Measurements from ENCODE around the gene TMEM167A.

The TMEM167A gene

GRCh38 chr5:83011985-83012384 lies 65.2 kb downstream of the TMEM167A start:
- Histone ChIP-seq H3K27ac (ENCODE audit: low read length) (no peak overlapping the region), H3K36me3 (ENCODE audit: control insufficient read depth in 2 of 2, insufficient read depth in 2 of 2, low read length in 2 of 2) (no peaks in the 10 kb centered on the region), H3K9me3 (ENCODE audit: control insufficient read depth in 2 of 2, low read length in 2 of 2) (no peaks in the 10 kb centered on the region), H3K4me3 (ENCODE audit: low read length in 2 of 2) (no peak overlapping the region), H3K9ac (ENCODE audit: low read length in 2 of 2) (no peak overlapping the region), H3K27me3 (ENCODE audit: control insufficient read depth in 1 of 2, insufficient read depth in 2 of 2, low read length in 2 of 2) (no peaks in the 10 kb centered on the region), H3K4me1 (ENCODE audit: control insufficient read depth, insufficient read depth, low read length) (no peaks in the 10 kb centered on the region)

- Histone ChIP-seq H3K36me3 (ENCODE audit: control insufficient read depth in 2 of 2, insufficient read depth in 2 of 2, low read length in 2 of 2) (no peaks in the 10 kb centered on the region), H3K4me1 (ENCODE audit: control insufficient read depth, insufficient read depth, low read length) (no peaks in the 10 kb centered on the region), H3K27ac (ENCODE audit: low read length) (no peak overlapping the region), H3K9ac (ENCODE audit: low read length in 2 of 2) (no peak overlapping the region), H3K4me3 (ENCODE audit: low read length in 2 of 2) (no peak overlapping the region), H3K27me3 (ENCODE audit: control insufficient read depth in 1 of 2, insufficient read depth in 2 of 2, low read length in 2 of 2) (no peaks in the 10 kb centered on the region), H3K9me3 (ENCODE audit: control insufficient read depth in 2 of 2, low read length in 2 of 2) (no peaks in the 10 kb centered on the region)
Measured at GRCh38 chr5:83009408-83009807, 67.8 kb downstream of the TMEM167A start.

- Histone ChIP-seq H3K4me3 (ENCODE audit: low read length in 2 of 2) (no peak overlapping the region), H3K27me3 (ENCODE audit: control insufficient read depth in 1 of 2, insufficient read depth in 2 of 2, low read length in 2 of 2) (no peaks in the 10 kb centered on the region), H3K4me1 (ENCODE audit: control insufficient read depth, insufficient read depth, low read length) (no peaks in the 10 kb centered on the region), H3K9ac (ENCODE audit: low read length in 2 of 2) (no peak overlapping the region), H3K27ac (ENCODE audit: low read length) (no peak overlapping the region), H3K36me3 (ENCODE audit: control insufficient read depth in 2 of 2, insufficient read depth in 2 of 2, low read length in 2 of 2) (no peaks in the 10 kb centered on the region), H3K9me3 (ENCODE audit: control insufficient read depth in 2 of 2, low read length in 2 of 2) (no peaks in the 10 kb centered on the region)
Measured at GRCh38 chr5:83007755-83008154, 69.4 kb downstream of the TMEM167A start.

GRCh38 chr5:83006683-83007283 lies 70.4 kb downstream of the TMEM167A start:
- H3K27me3 ChIP-seq (ENCODE audit: control insufficient read depth in 1 of 2, insufficient read depth in 2 of 2, low read length in 2 of 2), result no peaks in the 10 kb centered on the region
- no peak overlapping the region for H3K27ac ChIP-seq (ENCODE audit: low read length)
- H3K4me1 ChIP-seq (ENCODE audit: control insufficient read depth, insufficient read depth, low read length), result no peaks in the 10 kb centered on the region
- no peak overlapping the region for H3K4me3 ChIP-seq (ENCODE audit: low read length in 2 of 2)
- no peak overlapping the region for H3K9ac ChIP-seq (ENCODE audit: low read length in 2 of 2)
- H3K9me3 ChIP-seq (ENCODE audit: control insufficient read depth in 2 of 2, low read length in 2 of 2), result no peaks in the 10 kb centered on the region
- no peaks in the 10 kb centered on the region for H3K36me3 ChIP-seq (ENCODE audit: control insufficient read depth in 2 of 2, insufficient read depth in 2 of 2, low read length in 2 of 2)

- Histone ChIP-seq H3K36me3 (ENCODE audit: control insufficient read depth in 2 of 2, insufficient read depth in 2 of 2, low read length in 2 of 2) (no peaks in the 10 kb centered on the region), H3K4me3 (ENCODE audit: low read length in 2 of 2) (no peak overlapping the region), H3K27ac (ENCODE audit: low read length) (no peak overlapping the region), H3K27me3 (ENCODE audit: control insufficient read depth in 1 of 2, insufficient read depth in 2 of 2, low read length in 2 of 2) (no peaks in the 10 kb centered on the region), H3K9ac (ENCODE audit: low read length in 2 of 2) (no peak overlapping the region), H3K9me3 (ENCODE audit: control insufficient read depth in 2 of 2, low read length in 2 of 2) (no peaks in the 10 kb centered on the region), H3K4me1 (ENCODE audit: control insufficient read depth, insufficient read depth, low read length) (no peaks in the 10 kb centered on the region)
Measured at GRCh38 chr5:83003791-83004190, 73.4 kb downstream of the TMEM167A start.
